ENCODE results near the gene EEF1A2. TPM values are rescaled to one million over a fixed set of nuclear protein-coding genes. Genes with fewer than 3 reads are reported as not detected.

Gene EEF1A2
- polyA plus RNA-seq, 3 donors, result 0.08 TPM; not detected in 2

DNA sequence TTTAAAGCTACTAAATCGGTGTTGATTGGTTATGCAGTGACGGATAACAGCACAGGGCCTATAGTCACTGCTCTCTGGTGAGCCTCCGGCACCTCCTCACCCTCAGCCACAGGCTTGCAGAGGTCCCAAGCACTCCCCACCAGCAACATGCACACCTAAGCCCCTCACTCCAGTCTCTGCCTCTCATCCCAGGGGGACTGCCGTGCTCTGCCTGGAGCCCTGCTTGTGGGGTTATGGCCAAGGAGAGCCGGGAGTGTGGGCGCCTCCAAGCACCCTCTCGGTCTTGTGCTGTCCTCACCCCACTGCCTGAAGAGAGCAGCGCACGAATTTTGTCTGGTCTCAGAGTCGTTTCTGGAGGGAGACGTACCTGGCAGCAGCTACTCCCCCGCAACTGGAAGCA, 6.8 kb upstream of the EEF1A2 start:
- Mint-ChIP-seq H3K4me1 (peaks cover 5% of the 10 kb centered on the region), H3K9me3 (peaks cover 13 to 25% (median 20%) of the 10 kb centered on the region in 7 donors), H3K4me3 (no peak overlapping the region), H3K27ac (no peak overlapping the region), H3K36me3 (no peaks in the 10 kb centered on the region), H3K27me3 (ENCODE audit: low read depth in 3 of 3) (peaks cover 20 to 48% (median 22%) of the 10 kb centered on the region in 3 donors)
- Histone ChIP-seq H3K27me3 (ENCODE audit: control insufficient read depth in 2 of 2, insufficient read depth in 2 of 2, low read length in 2 of 2) (peaks cover 0 to 14% of the 10 kb centered on the region in 2 donors), H3K27ac (ENCODE audit: low read depth in 1 of 2, low read length in 2 of 2) (no peak overlapping the region), H3K9ac (ENCODE audit: insufficient read depth, low read length, poor library complexity, severe bottlenecking) (no peak overlapping the region), H3K4me1 (ENCODE audit: control insufficient read depth in 1 of 2, insufficient read depth in 2 of 2, low read length in 2 of 2) (peaks cover 0 to 4% of the 10 kb centered on the region in 2 donors), H3K9me3 (replicated peaks in 1 of 2; ENCODE audit: control insufficient read depth in 1 of 2, insufficient read depth in 1 of 2, low read length in 2 of 2) (peaks cover 16 to 22% of the 10 kb centered on the region in 2 donors), H3K4me2 (replicated peaks; ENCODE audit: extremely low read depth, low read length, poor library complexity, severe bottlenecking) (no peak overlapping the region), H3K4me3 (replicated peaks in 1 of 3; ENCODE audit: low read depth in 2 of 3, low read length in 3 of 3) (no peak overlapping the region), H3K79me2 (ENCODE audit: insufficient read depth, low read length) (no peaks in the 10 kb centered on the region), H3K36me3 (replicated peaks in 1 of 2; ENCODE audit: control insufficient read depth in 1 of 2, insufficient read depth in 2 of 2, low read length in 2 of 2) (no peaks in the 10 kb centered on the region), H4K20me1 (ENCODE audit: insufficient read depth, low read length) (no peaks in the 10 kb centered on the region), H2AFZ (ENCODE audit: insufficient read depth, low read depth, low read length, poor library complexity, severe bottlenecking) (no peak overlapping the region)
- 92% methylated on average over 5 of the region's 12 CpGs for WGBS (ENCODE audit: insufficient coverage)
- DNase-seq, result no peak
- intact Hi-C loops (cut with micrococcal nuclease), result no loop called here
- TF ChIP-seq, protein P1, sequence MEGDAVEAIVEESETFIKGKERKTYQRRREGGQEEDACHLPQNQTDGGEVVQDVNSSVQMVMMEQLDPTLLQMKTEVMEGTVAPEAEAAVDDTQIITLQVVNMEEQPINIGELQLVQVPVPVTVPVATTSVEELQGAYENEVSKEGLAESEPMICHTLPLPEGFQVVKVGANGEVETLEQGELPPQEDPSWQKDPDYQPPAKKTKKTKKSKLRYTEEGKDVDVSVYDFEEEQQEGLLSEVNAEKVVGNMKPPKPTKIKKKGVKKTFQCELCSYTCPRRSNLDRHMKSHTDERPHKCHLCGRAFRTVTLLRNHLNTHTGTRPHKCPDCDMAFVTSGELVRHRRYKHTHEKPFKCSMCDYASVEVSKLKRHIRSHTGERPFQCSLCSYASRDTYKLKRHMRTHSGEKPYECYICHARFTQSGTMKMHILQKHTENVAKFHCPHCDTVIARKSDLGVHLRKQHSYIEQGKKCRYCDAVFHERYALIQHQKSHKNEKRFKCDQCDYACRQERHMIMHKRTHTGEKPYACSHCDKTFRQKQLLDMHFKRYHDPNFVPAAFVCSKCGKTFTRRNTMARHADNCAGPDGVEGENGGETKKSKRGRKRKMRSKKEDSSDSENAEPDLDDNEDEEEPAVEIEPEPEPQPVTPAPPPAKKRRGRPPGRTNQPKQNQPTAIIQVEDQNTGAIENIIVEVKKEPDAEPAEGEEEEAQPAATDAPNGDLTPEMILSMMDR (IDR thresholded peaks at IDR 0.05), result no peak

DNA sequence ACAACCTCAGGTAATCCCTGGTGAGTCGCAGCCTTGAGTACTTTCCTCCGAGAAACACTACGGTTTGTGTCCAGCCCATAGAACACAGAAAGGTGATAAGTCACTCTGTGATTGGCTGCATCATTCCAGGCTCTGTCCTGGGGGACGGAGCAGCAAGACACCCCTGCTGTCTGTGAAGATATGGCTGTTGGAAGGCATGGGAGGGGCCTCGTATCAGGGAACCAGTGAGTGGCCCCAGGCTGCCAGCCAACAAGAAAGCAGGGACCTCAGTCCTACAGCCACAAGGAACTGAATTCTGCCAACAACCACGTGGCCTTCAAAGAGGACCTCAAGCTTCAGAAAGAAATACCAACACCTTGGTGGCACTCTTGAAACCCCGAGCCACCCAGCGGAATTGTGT, 6.4 kb upstream of the EEF1A2 start:
- Mint-ChIP-seq H3K9me3 (peaks cover 13 to 25% (median 20%) of the 10 kb centered on the region in 7 donors), H3K36me3 (no peaks in the 10 kb centered on the region), H3K27me3 (ENCODE audit: low read depth in 3 of 3) (peaks cover 23 to 48% (median 23%) of the 10 kb centered on the region in 3 donors), H3K4me1 (peaks cover 5% of the 10 kb centered on the region), H3K27ac (no peak overlapping the region), H3K4me3 (no peak overlapping the region)
- TF ChIP-seq, protein P1 (IDR thresholded peaks at IDR 0.05), result no peak
- Histone ChIP-seq H3K36me3 (replicated peaks in 1 of 2; ENCODE audit: control insufficient read depth in 1 of 2, insufficient read depth in 2 of 2, low read length in 2 of 2) (no peaks in the 10 kb centered on the region), H3K9ac (ENCODE audit: insufficient read depth, low read length, poor library complexity, severe bottlenecking) (no peak overlapping the region), H3K4me1 (ENCODE audit: control insufficient read depth in 1 of 2, insufficient read depth in 2 of 2, low read length in 2 of 2) (peaks cover 0 to 4% of the 10 kb centered on the region in 2 donors), H3K4me3 (replicated peaks in 1 of 3; ENCODE audit: low read depth in 2 of 3, low read length in 3 of 3) (no peak overlapping the region), H3K9me3 (replicated peaks in 1 of 2; ENCODE audit: control insufficient read depth in 1 of 2, insufficient read depth in 1 of 2, low read length in 2 of 2) (peaks cover 16 to 22% of the 10 kb centered on the region in 2 donors), H3K27ac (ENCODE audit: low read depth in 1 of 2, low read length in 2 of 2) (no peak overlapping the region), H3K79me2 (ENCODE audit: insufficient read depth, low read length) (no peaks in the 10 kb centered on the region), H3K27me3 (ENCODE audit: control insufficient read depth in 2 of 2, insufficient read depth in 2 of 2, low read length in 2 of 2) (peaks cover 0 to 15% of the 10 kb centered on the region in 2 donors), H4K20me1 (ENCODE audit: insufficient read depth, low read length) (no peaks in the 10 kb centered on the region), H3K4me2 (replicated peaks; ENCODE audit: extremely low read depth, low read length, poor library complexity, severe bottlenecking) (no peak overlapping the region), H2AFZ (ENCODE audit: insufficient read depth, low read depth, low read length, poor library complexity, severe bottlenecking) (no peak overlapping the region)
- intact Hi-C loops (cut with micrococcal nuclease), result no loop called here
- 94% methylated on average over 6 of the region's 8 CpGs for WGBS (ENCODE audit: insufficient coverage)
- no peak for DNase-seq

Measured in CD14-positive monocyte (primary cell).